ENCODE results near the gene ARHGAP32.

DNA sequence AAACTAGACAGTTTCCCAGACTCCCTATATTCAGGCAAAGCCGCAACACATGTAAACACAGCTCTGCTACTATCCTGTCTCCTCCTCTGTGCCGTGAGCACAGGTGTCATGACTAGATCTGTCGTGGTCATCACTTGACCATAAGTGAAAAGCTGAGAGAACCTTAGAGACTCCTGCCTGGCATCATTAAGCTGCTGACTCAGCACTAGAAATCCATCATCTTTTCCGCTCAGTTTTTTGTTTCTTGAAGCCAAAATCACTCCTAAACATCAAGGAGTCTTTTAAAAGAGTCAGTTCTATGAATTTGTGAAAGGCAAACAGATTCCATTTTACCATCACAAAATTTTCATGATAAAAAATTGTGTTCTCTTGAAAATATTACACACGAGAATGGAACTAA, 147.0 kb downstream of the ARHGAP32 start:
- TF ChIP-seq POLR2A (IDR thresholded peaks at IDR 0.05; ENCODE audit: low read length) = no peak
- TF ChIP-seq GATA1 (IDR thresholded peaks at IDR 0.05; ENCODE audit: low read depth, low read length) = no peak

All from erythroblast (primary cell).